OCI-M2 (cell line): ENCODE results near the gene DSTN.
"Not testable (repeated sequence)": the region's sequence is repeated elsewhere in the genome, so short reads cannot be mapped to it uniquely, and the experiment has no call there.

Source experiments
- DNase-seq: peaks from one replicate; lab custom pipeline; 2025; ENCODE audit not compliant: unreplicated experiment; lab: John Stamatoyannopoulos, UW

The DSTN gene

DNA sequence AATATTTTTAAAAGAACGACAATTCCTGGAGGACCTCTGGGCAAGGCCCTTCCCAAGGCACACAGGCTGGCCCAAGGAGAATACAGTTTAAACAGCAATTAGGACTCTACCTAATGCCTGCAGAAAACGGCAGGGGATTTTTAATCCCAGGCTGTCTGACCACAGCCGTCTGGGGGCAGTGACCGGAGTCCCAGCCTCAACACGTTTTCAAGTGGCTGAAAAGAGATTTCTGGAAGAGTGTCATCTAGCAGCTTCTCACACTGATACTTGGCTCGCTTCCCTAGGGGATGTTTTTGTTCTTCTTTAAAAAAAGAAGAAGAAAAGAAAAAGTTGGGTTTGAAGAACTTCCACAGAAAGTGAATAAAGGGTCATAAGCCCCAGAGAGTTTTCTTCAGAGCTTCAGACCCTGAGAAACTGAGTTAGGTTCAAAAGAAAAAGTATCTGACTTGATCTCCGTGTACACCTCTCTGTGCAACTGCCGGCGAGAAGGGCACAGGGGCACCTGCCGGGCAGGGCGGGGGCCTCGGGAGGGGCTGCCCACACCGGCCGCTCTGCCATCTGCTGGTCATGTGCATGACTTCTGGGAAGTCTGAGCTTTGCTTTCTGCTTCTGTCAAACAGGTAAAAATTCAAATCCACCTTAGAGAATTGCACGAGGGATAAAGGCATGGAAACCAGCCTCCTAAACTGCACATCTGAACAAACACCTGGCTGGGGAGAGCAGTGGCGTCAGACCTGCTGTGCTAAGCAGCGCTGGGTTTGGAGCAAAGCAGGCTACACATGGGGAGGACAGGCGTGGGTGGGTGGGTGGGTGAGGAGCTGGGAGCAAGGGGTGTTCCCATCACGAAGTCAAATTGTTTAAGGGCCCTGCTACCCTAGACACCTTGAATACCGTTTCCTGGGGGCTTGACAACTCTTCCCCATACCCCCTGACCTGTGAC is 79.2 kb downstream of the DSTN start:
- no peak for DNase-seq

DNA sequence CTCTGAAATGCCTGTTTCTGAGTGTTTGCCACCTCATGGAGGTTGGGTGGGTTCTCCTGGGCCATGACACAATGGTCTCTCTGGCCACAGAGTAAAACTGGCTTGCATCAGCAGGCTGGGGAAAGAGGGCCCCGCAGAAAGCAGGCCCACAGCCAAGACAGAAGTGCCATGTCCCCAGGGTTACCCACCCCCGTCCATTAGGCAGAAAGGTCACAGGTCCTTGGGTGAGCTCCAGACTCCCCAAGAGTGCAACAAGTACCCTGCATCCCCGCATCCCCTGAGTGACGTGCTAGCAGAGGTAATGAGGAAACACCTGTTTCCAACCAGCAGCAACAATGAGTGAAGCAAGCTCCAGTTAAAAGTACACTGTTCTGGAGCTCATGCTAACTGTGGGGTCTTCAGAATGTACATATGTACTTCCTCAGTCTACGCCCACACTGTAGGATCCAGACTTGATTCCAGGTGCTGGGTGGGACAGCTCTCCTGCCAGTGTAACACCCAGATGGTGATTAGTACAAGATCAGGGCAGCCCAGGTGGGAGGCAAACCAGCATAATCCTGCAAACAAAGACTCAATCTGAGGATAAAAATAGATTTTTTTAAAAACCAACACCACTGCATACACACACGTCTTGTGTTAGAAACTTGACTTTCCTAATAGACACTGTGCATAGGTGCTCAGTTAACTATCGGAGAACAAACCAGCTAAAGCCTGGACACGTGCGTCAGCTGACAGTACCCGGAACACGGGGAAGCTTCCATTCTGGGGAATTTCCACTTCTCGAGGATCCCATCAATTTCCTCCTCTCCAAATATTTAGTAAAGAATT is 80.6 kb downstream of the DSTN start:
- no peak for DNase-seq

DNA sequence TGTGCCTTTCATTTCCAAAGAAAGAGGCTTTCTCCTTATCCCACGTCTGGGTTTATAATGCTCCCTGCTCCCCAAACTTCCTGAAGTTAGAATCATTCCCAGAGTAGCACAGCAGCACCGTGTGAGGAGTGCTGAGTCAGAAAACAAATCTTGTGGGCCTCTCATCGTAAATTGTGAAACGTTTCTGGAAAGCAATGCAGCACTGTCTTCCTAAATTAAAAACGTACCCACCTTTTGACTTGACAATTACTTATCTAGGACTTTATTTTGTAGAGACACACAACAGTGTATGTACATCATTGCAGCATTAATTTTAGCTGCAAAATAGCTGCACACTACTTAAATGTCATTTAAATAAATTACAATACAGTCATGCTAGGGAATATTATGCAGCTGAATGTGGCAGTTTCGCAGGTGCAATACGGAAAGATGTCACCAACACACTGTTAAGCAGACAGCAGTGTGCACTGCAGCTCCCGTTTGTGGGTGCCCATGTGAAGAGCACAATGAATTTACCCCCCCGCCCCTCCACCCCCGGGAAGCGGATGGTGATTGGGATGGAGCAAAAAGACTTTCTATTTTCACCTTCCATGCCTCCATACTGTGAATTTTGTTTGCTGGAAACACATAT is 81.4 kb downstream of the DSTN start:
- no peak for DNase-seq

DNA sequence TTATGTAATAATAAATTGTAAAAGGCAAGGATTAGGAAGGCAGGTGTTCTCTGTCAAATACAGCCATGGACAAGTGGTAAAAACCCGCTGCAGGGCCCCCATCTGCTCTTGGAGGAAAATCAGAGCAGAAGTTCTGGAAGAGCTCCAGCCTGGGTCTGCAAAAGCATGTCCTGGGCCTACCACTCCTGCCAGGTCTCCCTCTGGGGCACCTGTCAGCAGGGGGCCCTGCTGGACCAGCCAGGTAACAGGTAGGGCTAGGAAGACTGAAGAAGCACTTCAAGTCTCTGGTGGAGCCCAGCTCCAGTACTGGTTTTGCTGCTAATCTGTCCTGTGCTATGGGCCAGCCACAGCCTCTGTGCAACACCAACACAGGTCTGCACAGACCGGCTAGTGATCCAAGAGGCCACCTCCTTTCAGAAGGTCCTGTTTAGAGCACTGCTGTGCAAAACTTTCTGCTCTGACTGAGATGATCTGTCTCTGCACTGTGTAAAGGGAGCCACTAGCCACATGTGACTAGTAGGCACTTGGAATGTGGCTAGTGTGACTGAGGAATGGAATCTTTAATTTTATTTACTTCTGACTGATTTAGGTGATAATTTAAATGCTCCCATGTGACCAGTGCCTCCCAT is 82.0 kb downstream of the DSTN start:
- DNase-seq = no peak

DNA sequence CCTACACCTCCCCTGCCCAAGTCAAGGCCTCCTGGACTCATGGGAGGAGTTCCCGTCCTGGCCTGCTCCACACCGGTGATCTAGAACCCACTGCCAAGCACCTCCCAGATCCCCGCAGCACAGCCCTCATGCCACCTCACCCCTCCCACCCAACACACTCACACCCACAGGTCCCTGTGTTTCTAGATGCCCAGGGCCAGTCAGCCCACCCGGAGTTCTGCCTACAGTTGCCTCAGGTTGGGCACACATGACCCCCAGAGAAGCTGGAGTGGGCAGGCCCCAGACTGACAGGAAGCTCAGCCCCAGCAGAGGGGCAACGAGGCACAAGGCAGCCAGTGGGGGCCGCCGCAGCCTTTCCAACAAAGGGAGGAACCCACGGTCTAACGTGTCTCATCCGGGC is 82.5 kb downstream of the DSTN start:
- DNase-seq = no peak

DNA sequence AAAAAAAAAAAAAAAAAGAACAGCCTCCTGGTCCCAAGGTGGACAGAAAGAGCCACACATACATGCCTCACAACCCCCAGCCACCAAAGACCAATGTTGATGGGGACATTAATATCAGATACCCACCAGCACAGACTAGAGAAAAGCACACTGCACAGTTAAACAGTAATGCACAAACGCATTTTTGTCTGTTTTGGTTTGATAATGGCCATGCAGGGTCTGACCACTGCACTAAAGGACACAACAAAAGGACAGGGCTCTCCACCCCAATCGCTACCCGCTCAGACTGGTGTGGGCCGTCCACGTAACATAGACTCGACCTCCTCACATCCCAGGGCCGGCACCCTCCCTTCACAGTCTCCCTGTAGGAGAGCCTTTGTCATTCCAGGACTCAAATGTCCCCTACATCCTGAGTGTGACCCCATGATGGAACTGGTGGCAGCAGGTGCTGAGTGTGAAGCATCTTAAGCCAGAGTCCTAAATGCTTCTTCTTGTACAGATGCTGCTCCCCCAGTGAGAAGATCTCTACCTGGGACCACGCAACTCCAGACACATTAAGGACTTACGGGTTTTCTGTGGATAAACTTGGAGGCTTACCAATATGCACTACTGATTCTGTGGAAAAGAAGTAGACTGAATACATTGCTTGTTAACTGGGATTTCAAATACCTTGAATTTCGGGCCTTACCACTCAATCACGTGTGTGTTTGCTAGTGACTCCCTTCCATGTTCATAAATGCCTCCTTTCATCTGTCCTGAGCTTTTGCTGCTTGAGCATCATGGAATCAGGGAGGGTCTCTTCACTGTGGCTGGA is 84.2 kb downstream of the DSTN start:
- DNase-seq = no peak

DNA sequence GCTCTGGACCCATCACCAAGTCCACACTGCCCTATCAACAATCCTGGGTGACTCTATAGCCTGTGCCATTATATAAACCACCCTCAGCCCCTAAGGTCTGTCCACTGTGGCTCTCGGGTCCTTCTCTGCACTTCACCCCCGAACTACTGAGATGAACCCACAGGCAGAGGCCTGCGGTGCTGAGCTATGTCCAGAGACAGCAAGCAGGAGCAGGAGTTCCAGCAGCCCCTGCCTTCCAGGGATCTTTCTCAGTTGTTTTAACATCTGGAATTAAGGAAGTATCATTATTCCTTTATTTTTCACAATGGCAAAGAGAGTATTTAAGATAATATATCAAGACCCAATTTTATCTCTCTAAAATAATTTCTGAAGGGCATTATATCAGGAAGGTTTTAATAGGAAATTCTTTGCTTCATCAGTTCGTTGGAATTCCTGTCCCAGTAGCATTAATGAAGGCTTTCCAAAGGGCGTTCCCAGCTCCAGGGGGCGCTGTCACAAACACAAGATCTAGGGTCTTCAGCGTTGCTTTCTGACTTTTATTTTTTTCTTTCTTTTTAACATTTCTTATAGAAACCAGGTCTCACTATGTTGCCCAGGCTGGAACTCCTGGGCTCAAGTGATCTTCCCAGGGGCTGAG is 84.9 kb downstream of the DSTN start:
- no peak for DNase-seq

DNA sequence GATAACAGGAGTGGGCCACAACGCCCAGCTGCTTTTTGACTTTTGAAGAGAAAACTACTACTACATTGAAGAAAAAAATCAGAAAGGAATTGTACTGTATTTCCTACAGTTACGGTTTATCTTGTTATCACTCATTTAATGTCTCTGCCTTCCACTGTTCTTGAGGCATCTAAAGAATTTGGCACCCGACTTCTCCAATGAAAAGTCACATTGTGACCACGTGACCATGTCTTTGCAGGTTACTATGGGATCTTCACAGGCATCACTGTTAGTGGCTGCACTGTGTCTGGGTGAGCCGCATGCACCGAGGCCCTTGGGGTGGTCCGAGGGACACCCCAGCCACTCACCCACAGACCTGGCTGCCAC is 85.4 kb downstream of the DSTN start:
- no peak for DNase-seq

DNA sequence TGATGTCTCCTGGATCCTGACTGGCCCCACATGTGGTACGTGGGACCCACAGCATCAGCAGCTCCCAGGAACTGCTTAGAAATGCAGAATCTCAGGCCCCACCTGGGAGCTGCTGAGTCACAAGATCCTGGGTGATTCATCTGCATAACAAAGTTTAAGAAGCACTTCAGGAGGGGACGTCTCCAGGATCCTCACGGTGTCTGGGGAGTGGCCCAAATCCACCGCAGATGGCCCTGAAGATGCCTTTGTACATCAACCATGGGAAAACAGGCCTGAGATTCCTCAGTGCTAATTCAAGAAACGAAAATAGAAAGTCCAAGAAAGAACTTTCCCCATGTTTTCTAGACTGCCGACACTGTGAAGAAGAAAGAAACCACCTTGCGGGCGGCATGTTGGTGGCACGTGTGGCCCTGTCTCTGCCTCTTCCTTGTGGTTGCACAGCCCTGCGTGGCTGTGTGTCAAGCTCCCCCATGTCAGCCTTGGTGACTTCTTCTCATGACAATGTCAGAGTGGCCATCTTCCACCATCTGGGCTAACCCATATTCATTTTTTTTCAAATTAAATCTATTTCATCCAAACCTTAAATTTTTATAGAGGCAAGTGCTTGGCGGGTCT is 86.1 kb downstream of the DSTN start:
- no peak for DNase-seq

DNA sequence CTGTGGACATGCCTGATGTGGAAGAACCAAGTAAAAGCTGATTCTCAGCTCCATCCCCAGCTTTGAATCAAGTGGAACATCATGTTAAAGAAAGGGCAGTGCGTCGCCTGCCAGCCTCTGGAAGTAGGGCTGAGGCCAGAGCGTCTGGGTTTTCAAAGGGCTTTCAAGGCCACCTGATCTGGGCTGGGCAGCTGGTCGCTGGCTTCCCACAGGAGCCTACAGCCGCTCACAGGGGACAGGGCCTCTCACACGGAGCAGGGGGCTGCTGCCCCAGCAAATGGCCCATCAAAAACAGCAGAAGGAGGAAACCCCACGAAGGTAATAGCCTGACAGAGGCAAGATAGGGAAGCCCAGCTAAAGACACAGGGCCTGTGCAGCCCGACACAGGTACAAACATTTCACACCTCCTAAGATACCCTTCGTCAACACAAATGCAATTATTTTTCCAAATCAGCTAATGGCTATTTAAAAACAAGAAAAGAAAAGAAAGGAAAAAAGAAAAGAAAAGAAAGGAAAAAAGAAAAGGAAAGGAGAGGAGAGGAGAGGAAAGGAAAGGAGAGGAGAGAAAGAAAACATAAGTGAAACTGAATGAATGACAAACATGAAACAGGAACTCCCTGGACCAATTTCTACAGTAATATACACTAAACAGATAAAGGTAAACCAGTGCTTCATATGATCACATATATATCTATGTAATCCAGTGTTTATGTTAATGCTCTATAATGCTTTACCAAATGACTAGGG is 87.4 kb downstream of the DSTN start:
- DNase-seq = no peak

DNA sequence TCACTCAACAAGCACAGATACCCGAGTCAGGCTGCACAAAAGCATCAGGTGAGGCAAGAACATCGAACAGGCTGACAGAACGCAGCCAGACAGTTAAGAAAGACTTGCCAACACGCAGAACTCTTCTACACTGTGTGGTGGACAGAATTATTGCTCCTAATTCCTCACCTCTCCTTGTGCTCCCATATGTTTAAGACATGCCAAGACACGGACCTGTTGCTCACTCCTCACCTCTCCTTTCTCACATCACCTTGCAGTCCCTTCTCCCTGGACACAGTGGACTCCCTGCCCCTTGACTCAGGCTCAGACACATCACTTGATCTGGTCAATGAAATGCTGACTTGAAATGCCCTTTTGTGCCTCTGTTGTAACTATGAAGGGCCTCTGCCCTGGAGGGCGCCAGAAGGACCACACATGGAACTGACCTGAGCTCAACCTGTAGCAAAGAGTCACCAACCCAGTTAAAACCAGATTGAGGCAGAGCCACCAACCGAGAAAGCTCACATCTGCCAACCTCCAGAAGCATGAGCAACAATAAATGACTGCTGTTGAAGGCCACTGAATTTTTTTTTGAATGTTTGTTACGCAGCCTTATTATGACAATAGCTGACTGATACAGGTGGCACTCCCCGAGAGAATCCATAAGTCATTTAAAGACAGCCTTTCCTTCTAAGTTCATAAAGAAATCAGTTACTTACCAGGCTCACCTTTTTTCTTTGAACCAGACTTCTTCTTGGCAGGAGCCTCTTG is 88.2 kb downstream of the DSTN start:
- DNase-seq = no peak

DNA sequence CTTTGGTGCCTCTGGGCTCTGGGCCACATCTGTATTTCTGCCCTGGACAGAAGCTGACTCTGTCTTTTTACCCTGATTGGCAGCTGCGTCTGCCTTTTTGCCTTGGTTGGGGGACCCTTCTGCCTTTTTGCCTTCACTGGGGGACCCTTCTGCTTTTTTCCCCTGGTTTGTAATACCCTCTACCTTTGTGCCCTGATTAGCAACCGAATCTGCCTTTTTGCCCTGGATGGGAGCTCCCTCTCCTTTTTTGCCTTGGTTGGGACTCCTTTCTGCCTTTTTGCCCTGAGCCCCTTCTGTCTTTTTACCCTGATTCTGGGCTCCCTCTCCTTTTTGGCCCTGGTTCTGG is 88.7 kb downstream of the DSTN start:
- no peak for DNase-seq

DNA sequence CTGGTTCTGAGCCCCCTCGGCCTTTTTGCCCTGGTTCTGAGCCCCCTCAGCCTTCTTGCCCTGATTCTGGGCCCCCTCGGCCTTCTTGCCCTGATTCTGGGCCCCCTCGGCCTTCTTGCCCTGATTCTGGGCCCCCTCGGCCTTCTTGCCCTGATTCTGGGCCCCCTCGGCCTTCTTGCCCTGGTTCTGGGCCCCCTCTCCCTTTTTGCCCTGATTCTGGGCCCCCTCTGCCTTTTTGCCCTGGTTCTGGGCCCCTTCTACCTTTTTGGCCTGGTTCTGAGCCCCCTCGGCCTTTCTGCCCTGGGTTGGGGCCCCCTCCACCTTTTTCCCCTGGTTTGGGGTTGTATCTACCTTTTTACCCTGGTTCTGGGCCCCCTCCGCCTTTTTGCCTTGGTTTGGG is 89.5 kb downstream of the DSTN start:
- DNase-seq = not testable (repeated sequence)
